H1 (cell line): ENCODE data around the gene FHAD1.

Experiments
- CREB1 ChIP-seq: IDR thresholded peaks from 2 replicates; pipeline ENCODE4 v1.6.1; 2012; ENCODE audit warnings: inconsistent platforms
- POLR2A ChIP-seq, 2 experiments: IDR thresholded peaks; 1 replicate in 1 of 2; 2 replicates in 1 of 2; pipeline ENCODE4 v1.6.1; 2011; ENCODE audit warnings: low read depth in 2 of 2, low read length in 2 of 2, mild to moderate bottlenecking in 2 of 2; ENCODE audit errors: control extremely low read depth in 1 of 2
- RNF2 ChIP-seq: fragments of 200-900, 300-1000 bp; sonication (generic); IDR thresholded peaks from 2 replicates; pipeline ENCODE4 v1.7.1; 2016; ENCODE audit warnings: borderline replicate concordance, low read depth, mild to moderate bottlenecking, antibody characterized with exemption, low read length; ENCODE audit not compliant: poor library complexity, severe bottlenecking; ENCODE audit errors: missing control alignments
- SIN3A ChIP-seq, 2 experiments: IDR thresholded peaks in 1 of 2; conservative IDR thresholded peaks in 1 of 2; 2 replicates each; pipeline ENCODE4 v1.6.1; 2011 to 2012; ENCODE audit warnings: low read length in 2 of 2, improper control_type of control experiment in 1 of 2, low read depth in 1 of 2, mild to moderate bottlenecking in 1 of 2
- TF ChIP-seq, protein P1 (sequence below), 3 experiments: IDR thresholded peaks; 1 replicate in 2 of 3; 2 replicates in 1 of 3; pipeline versions ENCODE4 v1.5.1 to v1.6.1; 2011; ENCODE audit warnings: low read length in 3 of 3, mild to moderate bottlenecking in 3 of 3, inconsistent platforms in 2 of 3, low read depth in 1 of 3, moderate library complexity in 1 of 3; ENCODE audit not compliant: insufficient read depth in 1 of 3; ENCODE audit errors: control extremely low read depth in 1 of 3

GRCh38 chr1:15347182-15347581, 100.2 kb downstream of the FHAD1 start:
- TF ChIP-seq RNF2 (no peak), POLR2A (IDR thresholded peaks at IDR 0.05; ENCODE audit: control extremely low read depth in 1 of 2, low read depth in 2 of 2, low read length in 2 of 2) (no peak), SIN3A (conservative IDR thresholded peaks at IDR 0.05 in 1 of 2, IDR thresholded peaks at IDR 0.05 in 1 of 2; ENCODE audit: low read depth in 1 of 2, low read length in 2 of 2) (no peak), CREB1 (no peak)
- TF ChIP-seq, protein P1, sequence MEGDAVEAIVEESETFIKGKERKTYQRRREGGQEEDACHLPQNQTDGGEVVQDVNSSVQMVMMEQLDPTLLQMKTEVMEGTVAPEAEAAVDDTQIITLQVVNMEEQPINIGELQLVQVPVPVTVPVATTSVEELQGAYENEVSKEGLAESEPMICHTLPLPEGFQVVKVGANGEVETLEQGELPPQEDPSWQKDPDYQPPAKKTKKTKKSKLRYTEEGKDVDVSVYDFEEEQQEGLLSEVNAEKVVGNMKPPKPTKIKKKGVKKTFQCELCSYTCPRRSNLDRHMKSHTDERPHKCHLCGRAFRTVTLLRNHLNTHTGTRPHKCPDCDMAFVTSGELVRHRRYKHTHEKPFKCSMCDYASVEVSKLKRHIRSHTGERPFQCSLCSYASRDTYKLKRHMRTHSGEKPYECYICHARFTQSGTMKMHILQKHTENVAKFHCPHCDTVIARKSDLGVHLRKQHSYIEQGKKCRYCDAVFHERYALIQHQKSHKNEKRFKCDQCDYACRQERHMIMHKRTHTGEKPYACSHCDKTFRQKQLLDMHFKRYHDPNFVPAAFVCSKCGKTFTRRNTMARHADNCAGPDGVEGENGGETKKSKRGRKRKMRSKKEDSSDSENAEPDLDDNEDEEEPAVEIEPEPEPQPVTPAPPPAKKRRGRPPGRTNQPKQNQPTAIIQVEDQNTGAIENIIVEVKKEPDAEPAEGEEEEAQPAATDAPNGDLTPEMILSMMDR (IDR thresholded peaks at IDR 0.05; ENCODE audit: control extremely low read depth in 1 of 3, insufficient read depth in 1 of 3, low read depth in 1 of 3, low read length in 3 of 3), result no peak
